K562 (cell line): ENCODE results near the gene MRPL9. TPM values are rescaled to one million over a fixed set of nuclear protein-coding genes. Genes with fewer than 3 reads are reported as not detected.

ENCODE experiments used
- BHLHE40 ChIP-seq: IDR thresholded peaks from 2 replicates; pipeline ENCODE4 v1.6.1; 2011; ENCODE audit warnings: low read length, improper control_type of control experiment
- CREB1 ChIP-seq, 2 experiments: sonication (generic) in 1 of 2; formaldehyde crosslinking in 1 of 2; IDR thresholded peaks; 2 replicates each; pipeline versions ENCODE4 v1.6.1 to v1.8.0; 2012 to 2022; ENCODE audit warnings: inconsistent platforms in 1 of 2, mild to moderate bottlenecking in 1 of 2, missing genetic modification reagents in 1 of 2, moderate library complexity in 1 of 2
- CREM ChIP-seq: IDR thresholded peaks from 2 replicates; pipeline ENCODE4 v1.6.1; 2014; ENCODE audit warnings: antibody characterized with exemption, low read depth
- DACH1 ChIP-seq: fragments of 450-650 bp; IDR thresholded peaks from 2 replicates; pipeline ENCODE4 v1.6.1; 2018; ENCODE audit not compliant: partially characterized antibody
- EHMT2 ChIP-seq: fragments of 450-650 bp; IDR thresholded peaks from 2 replicates; pipeline ENCODE4 v1.6.1; 2018; ENCODE audit warnings: antibody characterized with exemption
- ELF2 ChIP-seq: fragments of 250-450 bp; sonication (Bioruptor Pico); IDR thresholded peaks from 2 replicates; pipeline ENCODE4 v1.5.0; 2021; ENCODE audit warnings: mild to moderate bottlenecking
- FOSL1 ChIP-seq: fragments of 200-800 bp; sonication (Bioruptor generic); conservative IDR thresholded peaks from 2 replicates; pipeline ENCODE4 v1.6.1; 2016; ENCODE audit warnings: missing genetic modification characterization, missing compliant biosample characterization
- FUS ChIP-seq: fragments of 200-400 bp; formaldehyde crosslinking; optimal IDR thresholded peaks from 2 replicates; pipeline ENCODE3; 2017; ENCODE audit warnings: low read depth, low read length
- HES1 ChIP-seq: fragments of 450-650 bp; IDR thresholded peaks from 2 replicates; pipeline ENCODE4 v1.6.1; 2016; ENCODE audit warnings: low read depth, mild to moderate bottlenecking, moderate library complexity
- HNRNPH1 ChIP-seq: fragments of 200-400 bp; formaldehyde crosslinking; optimal IDR thresholded peaks from 2 replicates; pipeline ENCODE3; 2017; ENCODE audit warnings: low read depth, mild to moderate bottlenecking, low read length, moderate library complexity
- JUN ChIP-seq, 2 experiments: sonication (generic) in 1 of 2; formaldehyde crosslinking in 1 of 2; IDR thresholded peaks; 2 replicates each; pipeline versions ENCODE4 v1.6.1 to v1.8.0; 2012 to 2022; ENCODE audit warnings: borderline replicate concordance in 2 of 2, mild to moderate bottlenecking in 2 of 2, improper control_type of control experiment in 1 of 2, low read depth in 1 of 2, low read length in 1 of 2, missing genetic modification reagents in 1 of 2
- JUND ChIP-seq, 2 experiments: IDR thresholded peaks; 2 replicates in 1 of 2; 3 replicates in 1 of 2; pipeline ENCODE4 v1.6.1; 2011; ENCODE audit warnings: borderline replicate concordance in 2 of 2, low read depth in 2 of 2, low read length in 2 of 2, improper control_type of control experiment in 1 of 2, missing biosample characterization in 1 of 2, missing genetic modification characterization in 1 of 2, missing genetic modification reagents in 1 of 2
- KAT7 ChIP-seq: sonication (generic); formaldehyde crosslinking; IDR thresholded peaks from 2 replicates; pipeline ENCODE4 v1.8.0; 2022; ENCODE audit warnings: missing genetic modification reagents, mild to moderate bottlenecking, borderline replicate concordance
- SNRNP70 ChIP-seq: fragments of 200-400 bp; formaldehyde crosslinking; optimal IDR thresholded peaks from 2 replicates; pipeline ENCODE3; 2017; ENCODE audit warnings: low read depth, low read length
- SRSF9 ChIP-seq: fragments of 200-400 bp; formaldehyde crosslinking; IDR thresholded peaks from 2 replicates; pipeline ENCODE4 v1.6.1; 2017; ENCODE audit warnings: low read depth, low read length, borderline replicate concordance
- TBL1XR1 ChIP-seq, 2 experiments: IDR thresholded peaks; 2 replicates each; pipeline ENCODE4 v1.6.1; 2012; ENCODE audit warnings: improper control_type of control experiment in 2 of 2, low read length in 2 of 2, mild to moderate bottlenecking in 1 of 2
- ZNF282 ChIP-seq: sonication (generic); formaldehyde crosslinking; IDR thresholded peaks from 2 replicates; pipeline ENCODE4 v1.8.1; 2023; ENCODE audit warnings: missing genetic modification reagents
- ZNF717 ChIP-seq: fragments of 250-450 bp; sonication (Bioruptor Pico); IDR thresholded peaks from 2 replicates; pipeline ENCODE4 v1.5.0; 2021
- polyA plus RNA-seq, 8 experiments: library from polyadenylated mRNA; depleted of rRNA in 4 of 8; stranded (reverse) in 5 of 8; unstranded in 3 of 8; fragments of >200 nt; fragmentation: Nextera tagmentation in 2 of 8; fragmentation: Illumina TruSeq in 1 of 8; extraction: Ambion mirVana in 2 of 8; extraction: Trizol in 1 of 8; gene quantifications; 2 replicates each; pipeline versions ENCODE4 v1.2.1 to v1.2.3, GENCODE V29; 2011 to 2014; ENCODE audit warnings: inconsistent platforms in 1 of 8, missing spikeins in 1 of 8
- total RNA-seq, 7 experiments: library from RNA; depleted of rRNA in 6 of 7; stranded (reverse); fragments of >200 nt in 6 of 7; fragmentation: Illumina TruSeq in 2 of 7; extraction: Trizol in 2 of 7; gene quantifications; 2 replicates each; pipeline versions ENCODE4 v1.2.1 to v1.2.3, GENCODE V29; 2011 to 2021; ENCODE audit warnings: low replicate concordance in 1 of 7
- TF ChIP-seq, protein P1 (sequence below): sonication (generic); IDR thresholded peaks from 2 replicates; pipeline ENCODE4 v1.6.1; 2016
- TF ChIP-seq, protein P2 (sequence below): fragments of 450-650 bp; formaldehyde crosslinking; IDR thresholded peaks from 2 replicates; pipeline ENCODE4 v1.4.0; 2020; ENCODE audit warnings: mild to moderate bottlenecking, moderate library complexity
- TF ChIP-seq, protein P3 (sequence below): sonication (generic); formaldehyde crosslinking; IDR thresholded peaks from 2 replicates; pipeline ENCODE4 v1.8.0; 2022; ENCODE audit warnings: missing genetic modification reagents, mild to moderate bottlenecking, moderate library complexity, borderline replicate concordance

The MRPL9 gene
- total and polyA plus RNA-seq, 9 of the 15 experiments (the other 6 are each of a cell fraction or from before 2014, with no cell fraction given): 38.0 to 162 (median 111) TPM

GRCh38 chr1:151773702-151774101 is 10.4 kb upstream of the MRPL9 start (continued):
- no peak for TF ChIP-seq HES1
- TF ChIP-seq FUS: no peak
- peak; percentile 87 for TF ChIP-seq FOSL1 (tag)
- no peak for TF ChIP-seq TBL1XR1 (IDR thresholded peaks at IDR 0.05; ENCODE audit: low read length in 2 of 2)
- TF ChIP-seq, protein P1, sequence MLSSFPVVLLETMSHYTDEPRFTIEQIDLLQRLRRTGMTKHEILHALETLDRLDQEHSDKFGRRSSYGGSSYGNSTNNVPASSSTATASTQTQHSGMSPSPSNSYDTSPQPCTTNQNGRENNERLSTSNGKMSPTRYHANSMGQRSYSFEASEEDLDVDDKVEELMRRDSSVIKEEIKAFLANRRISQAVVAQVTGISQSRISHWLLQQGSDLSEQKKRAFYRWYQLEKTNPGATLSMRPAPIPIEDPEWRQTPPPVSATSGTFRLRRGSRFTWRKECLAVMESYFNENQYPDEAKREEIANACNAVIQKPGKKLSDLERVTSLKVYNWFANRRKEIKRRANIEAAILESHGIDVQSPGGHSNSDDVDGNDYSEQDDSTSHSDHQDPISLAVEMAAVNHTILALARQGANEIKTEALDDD: peak; percentile 37; the same call in 1 of the 2 replicates
- no peak for TF ChIP-seq ELF2 (CRISPR knock-in tag)
- TF ChIP-seq ZNF282 (CRISPR knock-in tag): no peak
- TF ChIP-seq CREM: peak; percentile 45; the same call in 1 of the 2 replicates
- 0 out of 2 replicates have a peak, but pooled peaks have one; percentile 28 for TF ChIP-seq CREB1 (IDR thresholded peaks at IDR 0.05)
- TF ChIP-seq CREB1 (CRISPR knock-in tag; IDR thresholded peaks at IDR 0.05): no peak
- TF ChIP-seq SNRNP70: no peak
- TF ChIP-seq SRSF9: no peak
- TF ChIP-seq, protein P2, sequence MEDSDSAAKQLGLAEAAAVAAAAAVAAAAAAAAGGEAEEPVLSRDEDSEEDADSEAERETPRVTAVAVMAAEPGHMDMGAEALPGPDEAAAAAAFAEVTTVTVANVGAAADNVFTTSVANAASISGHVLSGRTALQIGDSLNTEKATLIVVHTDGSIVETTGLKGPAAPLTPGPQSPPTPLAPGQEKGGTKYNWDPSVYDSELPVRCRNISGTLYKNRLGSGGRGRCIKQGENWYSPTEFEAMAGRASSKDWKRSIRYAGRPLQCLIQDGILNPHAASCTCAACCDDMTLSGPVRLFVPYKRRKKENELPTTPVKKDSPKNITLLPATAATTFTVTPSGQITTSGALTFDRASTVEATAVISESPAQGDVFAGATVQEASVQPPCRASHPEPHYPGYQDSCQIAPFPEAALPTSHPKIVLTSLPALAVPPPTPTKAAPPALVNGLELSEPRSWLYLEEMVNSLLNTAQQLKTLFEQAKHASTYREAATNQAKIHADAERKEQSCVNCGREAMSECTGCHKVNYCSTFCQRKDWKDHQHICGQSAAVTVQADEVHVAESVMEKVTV (CRISPR knock-in tag): no peak
- TF ChIP-seq, protein P3, sequence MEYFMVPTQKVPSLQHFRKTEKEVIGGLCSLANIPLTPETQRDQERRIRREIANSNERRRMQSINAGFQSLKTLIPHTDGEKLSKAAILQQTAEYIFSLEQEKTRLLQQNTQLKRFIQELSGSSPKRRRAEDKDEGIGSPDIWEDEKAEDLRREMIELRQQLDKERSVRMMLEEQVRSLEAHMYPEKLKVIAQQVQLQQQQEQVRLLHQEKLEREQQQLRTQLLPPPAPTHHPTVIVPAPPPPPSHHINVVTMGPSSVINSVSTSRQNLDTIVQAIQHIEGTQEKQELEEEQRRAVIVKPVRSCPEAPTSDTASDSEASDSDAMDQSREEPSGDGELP (CRISPR knock-in tag): no peak
- peak; percentile 30; the same call in 1 of the 2 replicates for TF ChIP-seq BHLHE40
- TF ChIP-seq JUND (IDR thresholded peaks at IDR 0.05; ENCODE audit: borderline replicate concordance, low read depth, low read length): peak; percentile 71; the same call in 1 of the 2 replicates
- TF ChIP-seq JUND (tag; IDR thresholded peaks at IDR 0.05; ENCODE audit: borderline replicate concordance, low read depth, low read length): no peak; the same call in 2 of the 3 replicates
- peak; percentile 60; the same call in 1 of the 2 replicates for TF ChIP-seq JUN (IDR thresholded peaks at IDR 0.05; ENCODE audit: borderline replicate concordance, low read depth, low read length)
- TF ChIP-seq JUN (CRISPR knock-in tag; IDR thresholded peaks at IDR 0.05; ENCODE audit: borderline replicate concordance): no peak
- TF ChIP-seq DACH1: no peak
- no peak for TF ChIP-seq ZNF717 (CRISPR knock-in tag)
- TF ChIP-seq HNRNPH1: no peak
- TF ChIP-seq KAT7 (CRISPR knock-in tag): no peak
- no peak for TF ChIP-seq EHMT2
